Activated CD4-positive, alpha-beta T cell treated with anti-CD3 and anti-CD28 coated beads for 24 hours (primary cell): ENCODE data around the gene LY9.
A peak's percentile ranks its signal among the peaks of the same experiment; 100 is the strongest.
"Not testable (repeated sequence)": the region's sequence is repeated elsewhere in the genome, so short reads cannot be mapped to it uniquely, and the experiment has no call there.

ENCODE experiments used
- DNase-seq, 2 donors: peaks; one replicate each; pipeline ENCODE4 v3.0.0-alpha.2; 2020; ENCODE audit warnings: low read depth in 2 of 2

Gene LY9

GRCh38 chr1:160774886-160775719, 20.9 kb upstream of the LY9 start:
- no peak for DNase-seq

GRCh38 chr1:160776178-160776577, 19.8 kb upstream of the LY9 start:
- DNase-seq: no peak

- DNase-seq: no peak
Measured at GRCh38 chr1:160777486-160778089, 18.4 kb upstream of the LY9 start.

- no peak for DNase-seq
Measured at GRCh38 chr1:160778976-160779375, 17.0 kb upstream of the LY9 start.

GRCh38 chr1:160779626-160780397, 16.2 kb upstream of the LY9 start:
- DNase-seq: no peak

GRCh38 chr1:160780398-160780755, 15.6 kb upstream of the LY9 start:
- DNase-seq: no peak

- no peak for DNase-seq
Measured at GRCh38 chr1:160781186-160781766, 14.7 kb upstream of the LY9 start.

- DNase-seq: no peak
Measured at GRCh38 chr1:160781914-160782689, 13.9 kb upstream of the LY9 start.

- not testable (repeated sequence) for DNase-seq
Measured at GRCh38 chr1:160782988-160783765, 12.8 kb upstream of the LY9 start.

GRCh38 chr1:160789051-160789701, 6.8 kb upstream of the LY9 start:
- no peak for DNase-seq

GRCh38 chr1:160789702-160790611, 6.0 kb upstream of the LY9 start:
- no peak for DNase-seq

- DNase-seq: no peak
Measured at GRCh38 chr1:160794376-160794775, 1.6 kb upstream of the LY9 start.

GRCh38 chr1:160797271-160797709, 1.3 kb downstream of the LY9 start:
- DNase-seq: no peak

GRCh38 chr1:160797861-160798273, 1.9 kb downstream of the LY9 start:
- DNase-seq: peak in 1 of 2 donors; percentile 43

GRCh38 chr1:160798439-160798838, 2.5 kb downstream of the LY9 start:
- DNase-seq: no peak

- DNase-seq: no peak
Measured at GRCh38 chr1:160799641-160800040, 3.7 kb downstream of the LY9 start.

- no peak for DNase-seq
Measured at GRCh38 chr1:160800142-160800541, 4.2 kb downstream of the LY9 start.

- DNase-seq: no peak
Measured at GRCh38 chr1:160800645-160801408, 4.9 kb downstream of the LY9 start.
